Activated CD8-positive, alpha-beta memory T cell treated with anti-CD3 and anti-CD28 coated beads, Interleukin-2, amount 10 ng/mL, durations not matched to agents 7 days and 5 days (primary cell): ENCODE data around the gene RASGRP1. TPM values are rescaled to one million over a fixed set of nuclear protein-coding genes. Genes with fewer than 3 reads are reported as not detected.

ENCODE experiments used
- ATAC-seq: fragments of 150-1000 bp; cut with Tn5 transposase; one replicate; pipeline ENCODE4 v1.10.0; 2021; ENCODE audit warnings: moderate library complexity
- CTCF ChIA-PET: fragments of 350-600 bp; sonication (Branson Sonifier 250); formaldehyde crosslinking; loops from one replicate; lab custom pipeline; 2021; ENCODE audit warnings: antibody characterized with exemption; lab: Charles Lee
- DNase-seq: peaks from one replicate; pipeline ENCODE4 v3.0.0-alpha.2; 2020
- H3K27ac Mint-ChIP-seq: one replicate; pipeline ENCODE4 v1.8.0; 2021; ENCODE audit warnings: mild to moderate bottlenecking, mixed read lengths
- H3K27me3 Mint-ChIP-seq: one replicate; pipeline ENCODE4 v1.8.0; 2021; ENCODE audit warnings: mixed read lengths
- H3K36me3 Mint-ChIP-seq: one replicate; pipeline ENCODE4 v1.8.0; 2021; ENCODE audit warnings: mild to moderate bottlenecking, mixed read lengths
- H3K4me1 Mint-ChIP-seq: one replicate; pipeline ENCODE4 v1.8.0; 2021; ENCODE audit warnings: mixed read lengths
- H3K4me3 Mint-ChIP-seq: one replicate; pipeline ENCODE4 v1.8.0; 2021; ENCODE audit warnings: mild to moderate bottlenecking, moderate library complexity, mixed read lengths
- H3K9me3 Mint-ChIP-seq: one replicate; pipeline ENCODE4 v1.8.0; 2022; ENCODE audit warnings: low read depth, mixed read lengths
- total RNA-seq, 2 experiments: library from RNA; stranded (reverse); gene quantifications; one replicate each; pipeline ENCODE4 v1.2.3, GENCODE V29; 2021

Gene RASGRP1
- total RNA-seq, 2 experiments from 2014 or later = 143 to 202 TPM

DNA sequence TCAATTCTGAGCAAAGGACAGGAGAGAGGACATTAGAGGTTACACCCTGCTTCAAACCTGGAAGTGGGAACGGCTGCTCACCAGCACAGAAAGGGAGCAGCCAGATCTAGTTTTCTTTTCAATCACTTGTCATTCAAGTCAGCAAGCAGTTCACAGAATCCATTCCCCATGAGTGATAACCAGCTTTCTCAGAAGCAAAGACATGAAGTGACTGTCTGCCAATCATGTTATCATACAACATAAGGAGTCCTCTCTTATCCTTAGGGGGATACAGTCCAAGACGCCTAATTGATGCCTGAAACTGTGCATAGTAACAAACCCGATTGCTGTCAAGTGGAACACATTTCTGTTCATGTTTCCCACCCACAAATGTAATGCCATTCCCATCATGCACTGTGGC lies 56.0 kb downstream of the RASGRP1 start:
- ATAC-seq (peak; percentile 76), DNase-seq (peak; percentile 59)
- H3K9me3 Mint-ChIP-seq = no peaks in the 10 kb centered on the region
- peak overlapping the region; percentile 24 for H3K4me3 Mint-ChIP-seq
- H3K36me3 Mint-ChIP-seq = peaks cover 86% of the 10 kb centered on the region
- peaks cover 63% of the 10 kb centered on the region for H3K4me1 Mint-ChIP-seq
- H3K27ac Mint-ChIP-seq = peak overlapping the region; percentile 83
- H3K27me3 Mint-ChIP-seq = no peaks in the 10 kb centered on the region
- CTCF ChIA-PET = interaction anchor here (0.9 to 1.8 kb wide), 4 partner anchors 19 to 191 kb away, joined by 3 to 7 read pairs (median 4); no protein-coding TSS in a partner anchor

DNA sequence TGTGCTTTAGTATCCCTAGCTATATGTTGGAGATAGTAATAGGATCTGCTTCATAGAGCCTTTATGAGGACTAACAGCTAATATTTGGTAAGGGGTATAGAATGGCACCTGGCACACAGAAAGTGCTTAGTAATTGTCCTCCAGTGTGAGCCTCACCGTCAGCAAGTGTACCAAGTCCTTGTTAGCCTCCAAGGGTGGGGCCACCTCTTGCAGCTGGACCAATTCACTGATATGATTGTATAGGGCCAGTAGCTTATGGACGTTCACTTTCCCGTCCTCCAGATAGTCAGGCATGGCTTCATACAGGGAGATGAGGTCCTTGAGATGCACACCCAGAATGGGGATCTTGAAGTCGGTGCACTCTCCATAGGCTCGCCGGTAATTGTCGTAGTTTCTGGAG lies 57.0 kb downstream of the RASGRP1 start:
- DNase-seq = no peak
- Mint-ChIP-seq H3K27ac (peak overlapping the region; percentile 54), H3K4me1 (peaks cover 64% of the 10 kb centered on the region), H3K9me3 (no peaks in the 10 kb centered on the region), H3K27me3 (no peaks in the 10 kb centered on the region), H3K36me3 (peaks cover 86% of the 10 kb centered on the region), H3K4me3 (no peak overlapping the region)
- no peak for ATAC-seq
- CTCF ChIA-PET = interaction anchor here (1.2 to 1.8 kb wide), 4 partner anchors 9 to 192 kb away, joined by 3 to 7 read pairs (median 3); no protein-coding TSS in a partner anchor

DNA sequence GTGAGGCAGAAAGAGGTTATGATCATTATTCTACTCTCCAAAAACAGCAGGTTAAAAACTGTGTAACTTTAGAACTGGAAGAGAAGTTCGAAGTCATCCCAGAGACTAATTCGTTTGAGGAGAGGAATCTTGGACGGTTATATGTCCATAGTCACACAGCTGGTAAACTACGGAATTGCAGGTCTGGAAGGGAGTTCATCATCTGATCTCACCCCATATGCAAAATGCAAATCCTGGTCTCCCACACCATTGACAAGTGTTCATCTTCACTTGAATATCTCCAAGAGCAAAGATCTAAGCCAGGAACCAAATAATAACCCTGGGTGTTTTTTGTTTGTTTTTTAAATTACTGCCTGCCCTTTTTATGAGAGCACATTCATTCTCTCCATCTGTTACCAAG lies 57.6 kb downstream of the RASGRP1 start:
- peak overlapping the region; percentile 53 for H3K27ac Mint-ChIP-seq
- no peak for ATAC-seq
- CTCF ChIA-PET = interaction anchor here (0.9 to 1.8 kb wide), 8 partner anchors 10 to 193 kb away, joined by 3 to 7 read pairs (median 3); no protein-coding TSS in a partner anchor
- no peaks in the 10 kb centered on the region for H3K9me3 Mint-ChIP-seq
- H3K27me3 Mint-ChIP-seq = no peaks in the 10 kb centered on the region
- H3K36me3 Mint-ChIP-seq = peaks cover 88% of the 10 kb centered on the region
- DNase-seq = no peak
- peaks cover 64% of the 10 kb centered on the region for H3K4me1 Mint-ChIP-seq
- H3K4me3 Mint-ChIP-seq = no peak overlapping the region

DNA sequence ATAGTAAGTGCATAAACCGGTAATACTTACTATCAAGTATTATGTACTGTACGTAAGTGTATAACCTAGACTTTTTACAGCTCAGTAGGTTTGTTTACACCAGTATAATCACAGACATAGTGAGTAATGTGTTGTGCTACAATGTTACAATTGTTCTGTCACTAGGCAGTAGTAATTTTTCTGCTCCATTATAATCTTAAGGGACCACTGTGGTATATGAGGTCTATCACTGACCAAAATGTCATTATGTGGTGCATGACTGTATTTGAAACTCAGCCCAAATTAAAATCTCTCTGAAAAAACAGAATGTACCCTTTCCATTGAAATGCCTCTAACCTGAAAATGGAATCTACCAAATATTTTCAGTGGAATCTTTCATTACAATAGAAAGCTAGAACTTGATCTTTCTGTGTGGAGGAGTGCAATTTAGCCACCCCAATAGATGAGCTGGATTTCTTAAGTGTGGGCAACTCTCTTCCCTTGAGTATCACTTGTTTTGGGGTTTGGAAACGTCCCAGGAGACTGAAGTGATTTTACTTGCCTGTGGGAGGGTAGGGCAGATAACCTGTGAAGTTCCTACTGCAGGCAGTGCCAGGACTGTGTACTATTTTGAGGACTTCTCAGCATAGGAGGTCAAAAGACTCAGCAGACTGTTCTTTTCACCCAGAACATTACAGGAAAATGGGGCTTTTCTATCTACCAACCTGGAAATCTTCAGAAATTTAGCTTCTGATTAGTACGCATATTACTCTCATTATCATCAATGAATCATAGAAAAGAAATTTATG lies 59.7 kb downstream of the RASGRP1 start:
- Mint-ChIP-seq H3K4me3 (no peak overlapping the region), H3K4me1 (peaks cover 45% of the 10 kb centered on the region), H3K27ac (peak overlapping the region; percentile 55), H3K27me3 (no peaks in the 10 kb centered on the region), H3K9me3 (no peaks in the 10 kb centered on the region), H3K36me3 (peaks cover 89% of the 10 kb centered on the region)
- CTCF ChIA-PET = interaction anchor here (0.6 to 2.8 kb wide), 8 partner anchors 31 to 916 kb away, joined by 3 to 10 read pairs (median 4); no protein-coding TSS in a partner anchor
- ATAC-seq (no peak), DNase-seq (no peak)

DNA sequence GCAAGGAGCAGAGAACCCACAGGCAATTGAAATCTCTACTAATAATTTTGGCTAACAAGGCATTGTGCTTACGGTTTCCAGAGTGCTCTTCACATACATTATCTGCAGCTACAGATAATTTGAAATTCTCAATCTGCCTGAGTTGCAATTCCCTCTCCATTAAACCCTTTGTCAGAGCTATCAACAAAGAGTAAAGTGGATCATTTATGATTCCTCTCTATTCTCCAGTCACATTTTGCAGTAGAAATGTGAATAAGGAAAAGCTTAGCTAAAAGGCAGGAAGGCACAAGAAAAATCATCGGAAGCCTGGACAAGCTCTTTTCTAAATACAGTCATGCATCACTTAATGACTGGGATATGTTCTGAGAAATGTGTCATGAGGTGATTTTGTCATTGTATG lies 61.1 kb downstream of the RASGRP1 start:
- peaks cover 32% of the 10 kb centered on the region for H3K4me1 Mint-ChIP-seq
- H3K27ac Mint-ChIP-seq = peak overlapping the region; percentile 41
- H3K9me3 Mint-ChIP-seq = no peaks in the 10 kb centered on the region
- DNase-seq (no peak), ATAC-seq (no peak)
- CTCF ChIA-PET = interaction anchor here (1.0 to 2.8 kb wide), 5 partner anchors 60 to 188 kb away, joined by 3 to 10 read pairs (median 5); no protein-coding TSS in a partner anchor
- H3K4me3 Mint-ChIP-seq = no peak overlapping the region
- peaks cover 90% of the 10 kb centered on the region for H3K36me3 Mint-ChIP-seq
- H3K27me3 Mint-ChIP-seq = no peaks in the 10 kb centered on the region

DNA sequence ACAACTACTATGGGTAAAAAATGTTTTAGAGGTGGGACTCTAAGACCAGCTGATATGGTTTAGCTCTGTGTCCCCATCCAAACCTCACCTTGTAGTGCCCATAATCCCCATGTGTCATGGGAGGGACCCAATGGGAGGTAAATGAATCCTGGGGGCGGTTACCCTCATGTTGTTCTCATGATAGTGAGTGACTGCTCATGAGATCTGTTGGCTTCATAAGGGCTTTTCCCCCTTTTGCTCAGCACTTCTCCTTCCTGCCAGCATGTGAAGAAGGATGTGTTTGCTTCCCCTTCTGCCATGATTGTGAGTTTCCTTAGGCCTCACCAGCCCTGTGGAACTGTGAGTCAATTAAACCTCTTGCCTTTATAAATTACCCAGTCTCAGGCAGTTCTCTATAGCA lies 65.0 kb downstream of the RASGRP1 start:
- no peak overlapping the region for H3K4me3 Mint-ChIP-seq
- no peak for ATAC-seq
- no peak for DNase-seq
- peaks cover 16% of the 10 kb centered on the region for H3K4me1 Mint-ChIP-seq
- peaks cover 84% of the 10 kb centered on the region for H3K36me3 Mint-ChIP-seq
- H3K27ac Mint-ChIP-seq = peak overlapping the region; percentile 51
- CTCF ChIA-PET = interaction anchor here (0.8 to 1.4 kb wide), 2 partner anchors 59 to 64 kb away, joined by 3 to 6 read pairs; partner anchors contain the start of gene RASGRP1
- no peaks in the 10 kb centered on the region for H3K27me3 Mint-ChIP-seq
- no peaks in the 10 kb centered on the region for H3K9me3 Mint-ChIP-seq

DNA sequence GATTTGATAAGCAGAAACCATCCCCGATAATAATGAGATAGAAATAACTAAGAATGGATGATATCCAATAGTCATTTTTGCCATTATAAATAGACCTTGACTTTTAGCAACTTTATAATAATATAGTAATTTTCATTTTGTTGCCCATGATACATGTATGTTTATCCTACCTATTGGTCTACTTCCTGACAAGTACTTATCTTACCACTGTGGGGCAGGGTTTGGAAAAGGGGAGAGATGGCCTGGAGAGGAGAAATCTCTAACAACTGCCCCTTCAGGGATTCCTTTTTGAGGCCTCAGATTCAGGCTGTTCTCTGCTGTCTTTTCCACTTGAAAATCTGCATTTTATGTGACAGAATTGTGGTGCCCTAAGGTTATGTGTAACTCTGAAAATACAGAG lies 68.5 kb downstream of the RASGRP1 start:
- ATAC-seq (no peak), DNase-seq (no peak)

DNA sequence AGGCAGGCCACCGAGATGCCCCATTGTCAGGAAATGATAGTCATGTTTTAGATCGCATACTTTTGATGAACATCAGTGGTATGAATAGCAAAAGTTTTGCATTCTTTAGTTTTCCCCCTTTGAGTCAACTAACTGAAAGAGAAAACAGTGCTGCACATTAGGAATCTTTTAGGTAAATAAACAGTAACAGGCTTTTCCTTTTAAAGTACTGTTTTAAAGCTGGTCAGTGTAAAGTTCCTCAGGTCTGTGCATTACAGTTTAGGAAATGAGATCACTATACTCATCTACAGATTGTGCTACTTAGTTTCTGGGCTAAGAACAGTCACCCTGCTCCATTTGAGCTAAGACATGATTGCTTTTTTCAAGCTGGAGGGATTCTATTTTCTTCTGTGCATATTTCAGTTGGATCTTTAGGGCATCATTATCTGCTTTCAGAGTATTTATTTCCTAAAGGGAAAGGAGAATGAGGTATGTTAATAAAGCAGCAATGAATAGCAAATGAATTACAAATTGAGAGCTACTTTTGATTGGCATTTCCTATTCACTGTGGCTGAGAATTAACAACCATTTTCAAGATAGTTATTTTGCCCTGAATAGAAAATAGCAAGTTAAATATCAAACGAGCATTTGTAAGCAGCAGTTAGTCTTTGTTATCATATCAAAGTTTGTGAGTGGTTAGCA lies 74.2 kb downstream of the RASGRP1 start:
- Mint-ChIP-seq H3K9me3 (no peaks in the 10 kb centered on the region), H3K36me3 (peaks cover 65% of the 10 kb centered on the region), H3K27me3 (no peaks in the 10 kb centered on the region), H3K4me1 (peaks cover 44% of the 10 kb centered on the region), H3K4me3 (no peak overlapping the region), H3K27ac (peak overlapping the region; percentile 35)
- DNase-seq (no peak), ATAC-seq (no peak)
- CTCF ChIA-PET = interaction anchor here (1.1 to 3.7 kb wide), 5 partner anchors 74 to 209 kb away, joined by 3 to 15 read pairs (median 6); no protein-coding TSS in a partner anchor

More for the DNA sequence above, 68.5 kb downstream of the RASGRP1 start:
- no peak overlapping the region for H3K4me3 Mint-ChIP-seq
- peak overlapping the region; percentile 45 for H3K27ac Mint-ChIP-seq
- CTCF ChIA-PET = interaction anchor here (1.3 to 2.8 kb wide), 4 partner anchors 194 to 203 kb away, joined by 5 to 12 read pairs (median 6); no protein-coding TSS in a partner anchor
- H3K4me1 Mint-ChIP-seq = peaks cover 23% of the 10 kb centered on the region
- H3K36me3 Mint-ChIP-seq = peaks cover 78% of the 10 kb centered on the region
- no peaks in the 10 kb centered on the region for H3K27me3 Mint-ChIP-seq
- H3K9me3 Mint-ChIP-seq = no peaks in the 10 kb centered on the region

DNA sequence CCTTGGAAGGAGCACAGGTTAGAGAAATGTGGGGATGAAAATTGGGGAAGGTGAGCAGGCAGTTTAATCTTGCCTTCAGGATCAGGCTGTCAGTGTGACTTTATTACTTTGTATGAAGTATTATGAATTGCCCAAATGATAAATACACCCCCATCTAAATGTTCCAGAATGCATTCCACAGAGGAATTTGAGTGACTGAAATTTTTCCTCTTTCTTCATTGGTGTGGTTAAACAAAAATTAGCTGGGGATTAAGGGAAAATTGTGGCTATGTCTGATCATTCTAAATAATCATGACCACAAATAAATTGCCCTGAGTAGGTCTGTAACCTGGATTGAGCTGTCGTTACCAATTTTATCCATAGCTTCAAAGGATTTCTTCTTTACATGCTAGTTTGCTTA lies 77.2 kb downstream of the RASGRP1 start:
- CTCF ChIA-PET = interaction anchor here (1.0 to 3.7 kb wide), 4 partner anchors 23 to 212 kb away, joined by 3 to 15 read pairs (median 4); no protein-coding TSS in a partner anchor
- Mint-ChIP-seq H3K9me3 (no peaks in the 10 kb centered on the region), H3K27me3 (no peaks in the 10 kb centered on the region), H3K4me1 (peaks cover 50% of the 10 kb centered on the region), H3K36me3 (peaks cover 56% of the 10 kb centered on the region), H3K4me3 (no peak overlapping the region), H3K27ac (peak overlapping the region; percentile 82)
- ATAC-seq (no peak), DNase-seq (no peak)

DNA sequence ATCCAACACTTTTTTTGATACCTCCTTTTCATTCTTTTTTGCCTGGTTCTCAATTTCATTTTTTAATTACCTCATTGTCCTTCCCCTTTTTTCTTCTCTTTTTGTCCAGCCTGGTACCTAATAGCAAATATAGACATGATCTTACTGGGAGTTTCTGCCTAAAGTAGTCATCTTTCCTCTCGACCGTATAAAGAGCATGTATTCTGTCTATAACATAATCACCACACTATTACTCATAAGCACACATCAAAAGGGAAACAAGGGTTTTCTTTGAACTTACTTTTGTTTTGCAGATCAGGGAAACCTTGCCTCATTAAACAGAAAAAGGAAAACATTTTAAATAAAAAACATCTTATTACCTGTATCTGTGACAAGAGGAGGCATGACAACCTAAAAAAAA lies 77.7 kb downstream of the RASGRP1 start:
- CTCF ChIA-PET = interaction anchor here (1.0 to 1.7 kb wide), 4 partner anchors 47 to 212 kb away, joined by 3 to 14 read pairs (median 5); no protein-coding TSS in a partner anchor
- no peaks in the 10 kb centered on the region for H3K27me3 Mint-ChIP-seq
- ATAC-seq = peak; percentile 74
- no peaks in the 10 kb centered on the region for H3K9me3 Mint-ChIP-seq
- H3K36me3 Mint-ChIP-seq = peaks cover 57% of the 10 kb centered on the region
- no peak for DNase-seq
- H3K4me1 Mint-ChIP-seq = peaks cover 50% of the 10 kb centered on the region
- H3K4me3 Mint-ChIP-seq = no peak overlapping the region
- peak overlapping the region; percentile 82 for H3K27ac Mint-ChIP-seq

DNA sequence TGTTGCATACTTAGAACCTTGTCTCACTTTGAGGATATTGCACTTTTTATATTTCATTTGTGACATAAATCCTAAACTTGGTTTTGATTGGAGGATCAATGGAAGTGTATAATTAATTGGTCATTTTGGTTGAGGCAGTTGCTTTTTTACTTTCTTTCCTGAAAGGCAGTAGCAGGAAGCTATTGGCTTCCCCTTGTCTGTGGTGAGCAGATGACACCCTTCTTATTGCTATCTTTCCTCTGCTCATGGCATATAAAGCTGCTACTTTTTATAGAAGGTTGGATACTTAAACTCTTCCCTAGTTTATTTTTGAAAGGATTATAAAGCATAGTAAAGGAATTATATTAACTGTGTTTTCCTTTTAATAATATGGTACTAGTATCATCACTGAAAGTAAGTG lies 82.0 kb downstream of the RASGRP1 start:
- no peak for DNase-seq
- no peaks in the 10 kb centered on the region for H3K27me3 Mint-ChIP-seq
- no peak for ATAC-seq
- peaks cover 42% of the 10 kb centered on the region for H3K36me3 Mint-ChIP-seq
- H3K4me1 Mint-ChIP-seq = peaks cover 30% of the 10 kb centered on the region
- no peaks in the 10 kb centered on the region for H3K9me3 Mint-ChIP-seq
- CTCF ChIA-PET = interaction anchor here (0.8 to 2.3 kb wide), 4 partner anchors 28 to 217 kb away, joined by 3 to 11 read pairs (median 5); partner anchors contain the start of gene FAM98B
- H3K4me3 Mint-ChIP-seq = no peak overlapping the region
- H3K27ac Mint-ChIP-seq = peak overlapping the region; percentile 65

DNA sequence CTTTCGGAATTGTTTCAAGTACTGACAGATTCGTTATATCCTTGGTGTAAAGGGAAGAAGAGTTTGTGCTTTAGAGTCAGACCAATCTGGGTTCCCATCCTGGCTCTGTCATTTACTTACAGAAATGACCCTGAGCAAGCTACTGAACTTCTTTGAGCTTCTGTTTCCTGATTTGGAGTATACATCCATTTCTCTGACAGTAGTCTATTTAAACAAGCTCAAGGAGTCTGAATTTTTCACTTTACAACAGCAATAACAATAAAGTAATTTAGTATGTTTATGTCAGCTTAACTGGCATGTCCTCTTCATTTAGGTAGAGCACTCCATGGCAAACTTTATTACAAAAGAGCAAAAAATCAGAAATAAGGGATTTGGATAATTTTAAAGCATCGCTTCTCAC lies 82.9 kb downstream of the RASGRP1 start:
- Mint-ChIP-seq H3K4me1 (peaks cover 22% of the 10 kb centered on the region), H3K4me3 (no peak overlapping the region), H3K27me3 (no peaks in the 10 kb centered on the region), H3K27ac (peak overlapping the region; percentile 65), H3K9me3 (no peaks in the 10 kb centered on the region), H3K36me3 (peaks cover 40% of the 10 kb centered on the region)
- no peak for DNase-seq
- CTCF ChIA-PET = interaction anchor here (1.6 to 2.3 kb wide), 2 partner anchors 27 to 209 kb away, joined by 4 to 11 read pairs; partner anchors contain the start of gene FAM98B
- ATAC-seq = no peak

DNA sequence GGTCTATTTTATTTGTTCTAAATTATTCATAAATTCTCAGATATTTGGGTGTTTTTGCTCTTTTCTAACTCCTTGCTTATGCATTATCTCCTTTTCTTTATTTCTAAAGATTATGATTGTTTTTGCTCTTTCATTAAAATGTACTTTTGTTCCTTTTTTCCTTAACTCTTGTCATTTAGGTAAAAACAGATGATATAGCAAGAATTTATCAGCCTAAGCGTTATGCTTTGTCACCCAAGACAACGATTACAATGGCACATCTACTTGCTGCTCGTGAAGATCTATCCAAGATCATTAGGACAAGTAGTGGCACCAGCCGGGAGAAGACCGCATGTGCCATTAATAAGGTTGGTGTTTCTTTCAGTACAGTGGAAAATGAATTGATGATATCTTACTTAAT lies 83.5 kb downstream of the RASGRP1 start:
- no peak for ATAC-seq
- no peaks in the 10 kb centered on the region for H3K27me3 Mint-ChIP-seq
- CTCF ChIA-PET = interaction anchor here (1.6 to 2.3 kb wide), 2 partner anchors 27 to 210 kb away, joined by 4 to 11 read pairs; partner anchors contain the start of gene FAM98B
- H3K36me3 Mint-ChIP-seq = peaks cover 41% of the 10 kb centered on the region
- H3K4me3 Mint-ChIP-seq = no peak overlapping the region
- DNase-seq = no peak
- peak overlapping the region; percentile 17 for H3K27ac Mint-ChIP-seq
- H3K4me1 Mint-ChIP-seq = peaks cover 18% of the 10 kb centered on the region
- H3K9me3 Mint-ChIP-seq = no peaks in the 10 kb centered on the region
